GM23248 (cell line): ENCODE results near the gene MARS2. TPM values are rescaled to one million over a fixed set of nuclear protein-coding genes. Genes with fewer than 3 reads are reported as not detected.

Experiments used
- DNase-seq: peaks from one replicate; pipeline ENCODE4 v3.0.0-alpha.2; 2015
- H2AFZ ChIP-seq: fragments of 200-600 bp; sonication (generic); 2 replicates; pipeline ENCODE4 v1.6.1; 2016; ENCODE audit warnings: antibody characterized with exemption
- H3F3A ChIP-seq: fragments of 200-600 bp; sonication (generic); 2 replicates; pipeline ENCODE4 v1.6.1; 2016; ENCODE audit warnings: mild to moderate bottlenecking, antibody characterized with exemption, mixed run types; ENCODE audit not compliant: insufficient read depth
- H3K27ac ChIP-seq: fragments of 200-600 bp; sonication (generic); 2 replicates; pipeline ENCODE4 v1.5.1; 2016; ENCODE audit warnings: mild to moderate bottlenecking
- H3K27me3 ChIP-seq: fragments of 200-600 bp; sonication (generic); replicated peaks from 2 replicates; pipeline ENCODE4 v1.6.1; 2016; ENCODE audit warnings: mild to moderate bottlenecking; ENCODE audit not compliant: insufficient read depth
- H3K36me3 ChIP-seq: fragments of 200-600 bp; sonication (generic); 2 replicates; pipeline ENCODE4 v1.6.1; 2016; ENCODE audit warnings: low read depth, mild to moderate bottlenecking
- H3K4me1 ChIP-seq: fragments of 200-600 bp; sonication (generic); 2 replicates; pipeline ENCODE4 v1.6.1; 2016; ENCODE audit warnings: mild to moderate bottlenecking; ENCODE audit not compliant: insufficient read depth
- H3K4me2 ChIP-seq: fragments of 200-600 bp; sonication (generic); one replicate; pipeline ENCODE4 v1.6.1; 2016; ENCODE audit warnings: mild to moderate bottlenecking; ENCODE audit not compliant: unreplicated experiment
- H3K4me3 ChIP-seq: fragments of 200-600 bp; sonication (generic); 2 replicates; pipeline ENCODE4 v1.5.1; 2016; ENCODE audit warnings: mild to moderate bottlenecking
- H3K79me2 ChIP-seq: fragments of 200-600 bp; sonication (generic); 2 replicates; pipeline ENCODE4 v1.6.1; 2016; ENCODE audit warnings: mild to moderate bottlenecking; ENCODE audit not compliant: insufficient read depth
- H3K9ac ChIP-seq: fragments of 200-600 bp; sonication (generic); 2 replicates; pipeline ENCODE4 v1.6.1; 2016; ENCODE audit warnings: mild to moderate bottlenecking
- H3K9me2 ChIP-seq: fragments of 200-600 bp; sonication (generic); 2 replicates; pipeline ENCODE4 v1.6.1; 2016; ENCODE audit warnings: mixed run types, mild to moderate bottlenecking, moderate library complexity; ENCODE audit not compliant: insufficient read depth
- H3K9me3 ChIP-seq: fragments of 200-600 bp; sonication (generic); one replicate; pipeline ENCODE4 v1.6.1; 2017; ENCODE audit warnings: low read depth
- H4K20me1 ChIP-seq: fragments of 200-600 bp; sonication (generic); 2 replicates; pipeline ENCODE4 v1.6.0; 2016; ENCODE audit not compliant: insufficient read depth
- EZH2 ChIP-seq: fragments of 200-600 bp; sonication (generic); IDR thresholded peaks from 2 replicates; pipeline ENCODE4 v1.6.1; 2018; ENCODE audit warnings: antibody characterized with exemption, mild to moderate bottlenecking; ENCODE audit not compliant: insufficient read depth, poor library complexity, severe bottlenecking
- EZH2phosphoT487 ChIP-seq: fragments of 200-600 bp; sonication (generic); IDR thresholded peaks from 2 replicates; pipeline ENCODE4 v1.6.1; 2018; ENCODE audit warnings: antibody characterized with exemption, moderate library complexity, mild to moderate bottlenecking, low read depth; ENCODE audit not compliant: insufficient read depth
- WGBS, 2 experiments: methylation state at CpG; one replicate each; pipeline ENCODE4 v1.1.6; 2015 to 2017; ENCODE audit warnings: low lambda C conversion rate in 2 of 2, low coverage in 1 of 2; ENCODE audit errors: missing lambda C conversion rate in 2 of 2; 5-methylcytosine and 5-hydroxymethylcytosine counted together
- in situ Hi-C: fragments of 300-500 bp; cut with MboI; formaldehyde crosslinking; loops from 2 replicates; pipeline ENCODE4 v1.15.0; 2020
- polyA plus RNA-seq: library from polyadenylated mRNA; unstranded; fragments of >200 nt; fragmentation: Nextera tagmentation; extraction: Ambion mirVana; gene quantifications from 2 replicates; pipeline ENCODE4 v1.2.1, GENCODE V29; 2016
- total RNA-seq: library from RNA; depleted of rRNA; stranded (reverse); fragments of >200 nt; shearing (Covaris generic); gene quantifications from 2 replicates; pipeline ENCODE4 v1.2.3, GENCODE V29; 2014; rRNA removed

MARS2 gene
- total RNA-seq: 4.0 and 5.8 TPM in 2 replicates
- 3.0 and 3.3 TPM in 2 replicates for polyA plus RNA-seq

- Histone ChIP-seq H3K9ac (peak within 1 kb of the TSS; percentile 74), H3K79me2 (peaks cover 44% of the 10 kb centered on the region), H3K4me2 (peak within 1 kb of the TSS; percentile 98), H2AFZ (peak within 1 kb of the TSS; percentile 97), H3K36me3 (no peaks in the 10 kb centered on the region), H3K4me3 (peak within 1 kb of the TSS; percentile 96), H3K4me1 (peaks cover 25% of the 10 kb centered on the region), H4K20me1 (no peaks in the 10 kb centered on the region; the same call in 1 of the 2 replicates), H3K9me3 (no peaks in the 10 kb centered on the region), H3K27ac (peak within 1 kb of the TSS; percentile 59), H3K27me3 (no peaks in the 10 kb centered on the region), H3K9me2 (no peaks in the 10 kb centered on the region), H3F3A (peaks cover 18% of the 10 kb centered on the region)
- peak; percentile 98 for DNase-seq
- in situ Hi-C loops: no loop called here
- WGBS, 2 experiments: 1 to 3% methylated on average over 77 to 83 of the region's 86 CpGs
- TF ChIP-seq EZH2 (no peak), EZH2phosphoT487 (no peak)
Observed at GRCh38 chr2:197705121-197705911, at the start of gene MARS2. Gene MARS2 (plus strand): TSS chr2:197705369. CDS start chr2:197705406, 37 bp downstream.

GRCh38 chr2:197657562-197657961, 47.6 kb upstream of the MARS2 start:
- in situ Hi-C loops: no loop called here

GRCh38 chr2:197661626-197662025, 43.5 kb upstream of the MARS2 start:
- H3F3A ChIP-seq: no peaks in the 10 kb centered on the region
- no peaks in the 10 kb centered on the region for H3K9me3 ChIP-seq
- DNase-seq: no peak
- H3K27me3 ChIP-seq: no peaks in the 10 kb centered on the region
- H3K4me2 ChIP-seq: no peak overlapping the region
- no peak overlapping the region for H3K9ac ChIP-seq
- no peaks in the 10 kb centered on the region for H3K36me3 ChIP-seq
- TF ChIP-seq EZH2phosphoT487 (no peak), EZH2 (no peak)
- no peaks in the 10 kb centered on the region for H3K4me1 ChIP-seq
- H4K20me1 ChIP-seq: no peaks in the 10 kb centered on the region
- H2AFZ ChIP-seq: no peak overlapping the region
- H3K27ac ChIP-seq: no peak overlapping the region
- no peaks in the 10 kb centered on the region for H3K79me2 ChIP-seq
- in situ Hi-C loops: no loop called here
- WGBS, 2 experiments: 73 to 82% methylated on average over 3 of the region's 3 CpGs
- H3K4me3 ChIP-seq: no peak overlapping the region
- H3K9me2 ChIP-seq: no peaks in the 10 kb centered on the region

More at GRCh38 chr2:197657562-197657961, 47.6 kb upstream of the MARS2 start:
- no peaks in the 10 kb centered on the region for H3K79me2 ChIP-seq
- H3F3A ChIP-seq: no peaks in the 10 kb centered on the region
- no peak overlapping the region for H3K4me3 ChIP-seq
- H3K4me1 ChIP-seq: no peaks in the 10 kb centered on the region
- no peaks in the 10 kb centered on the region for H3K9me3 ChIP-seq
- no peak for TF ChIP-seq EZH2phosphoT487
- TF ChIP-seq EZH2: no peak
- no peak overlapping the region for H3K9ac ChIP-seq
- no peaks in the 10 kb centered on the region for H3K27me3 ChIP-seq
- H3K9me2 ChIP-seq: no peaks in the 10 kb centered on the region
- DNase-seq: no peak
- H3K4me2 ChIP-seq: no peak overlapping the region
- no peaks in the 10 kb centered on the region for H4K20me1 ChIP-seq
- H2AFZ ChIP-seq: no peak overlapping the region
- no peaks in the 10 kb centered on the region for H3K36me3 ChIP-seq
- H3K27ac ChIP-seq: no peak overlapping the region

GRCh38 chr2:197666277-197666676, 38.9 kb upstream of the MARS2 start:
- Histone ChIP-seq H3K4me2 (no peak overlapping the region), H3K9ac (no peak overlapping the region), H3K9me2 (no peaks in the 10 kb centered on the region), H3K79me2 (no peaks in the 10 kb centered on the region), H3K4me3 (no peak overlapping the region), H3K27ac (no peak overlapping the region), H3F3A (no peaks in the 10 kb centered on the region), H3K36me3 (no peaks in the 10 kb centered on the region), H3K9me3 (no peaks in the 10 kb centered on the region), H3K4me1 (no peaks in the 10 kb centered on the region), H4K20me1 (no peaks in the 10 kb centered on the region), H3K27me3 (no peaks in the 10 kb centered on the region), H2AFZ (no peak overlapping the region)
- DNase-seq: no peak
- no peak for TF ChIP-seq EZH2
- in situ Hi-C loops: no loop called here
